ENCODE measurements around the gene HOXA4. TPM values are rescaled to one million over a fixed set of nuclear protein-coding genes. Genes with fewer than 3 reads are reported as not detected.

The HOXA4 gene
- total RNA-seq, 1 experiment from 2014 or later: 4.8 TPM

GRCh38 chr7:27101957-27102580 is 28.5 kb downstream of the HOXA4 start:
- no peak overlapping the region for H3K27ac Mint-ChIP-seq (ENCODE audit: unreplicated experiment)

GRCh38 chr7:27101171-27101956 is 29.2 kb downstream of the HOXA4 start:
- intact Hi-C loops (cut with micrococcal nuclease; ENCODE audit: unreplicated experiment): no loop called here
- no peak overlapping the region for H3K4me3 Mint-ChIP-seq (ENCODE audit: unreplicated experiment)
- no peak for TF ChIP-seq CTCF (IDR thresholded peaks at IDR 0.05; ENCODE audit: insufficient read depth in 1 of 2, low read depth in 1 of 2, low read length in 1 of 2, severe bottlenecking in 1 of 2, unreplicated experiment in 1 of 2)
- no peaks in the 10 kb centered on the region for H3K9me3 ChIP-seq
- no peak overlapping the region for H3K27ac Mint-ChIP-seq (ENCODE audit: unreplicated experiment)
- H3K4me1 Mint-ChIP-seq (ENCODE audit: low read depth, unreplicated experiment): peaks cover 15% of the 10 kb centered on the region
- no peak overlapping the region for H3K4me3 ChIP-seq (ENCODE audit: low read depth, low read length)
- H3K36me3 ChIP-seq (ENCODE audit: control insufficient read depth, insufficient read depth, low read length): no peaks in the 10 kb centered on the region
- H3K27me3 Mint-ChIP-seq (ENCODE audit: insufficient read depth, unreplicated experiment): no peaks in the 10 kb centered on the region
- ChIA-PET POLR2A (no interaction called here), CTCF (no interaction called here)
- peaks cover 10% of the 10 kb centered on the region for H3K4me1 ChIP-seq
- H3K27me3 ChIP-seq (replicated peaks; ENCODE audit: control insufficient read depth, insufficient read depth, low read length): no peaks in the 10 kb centered on the region
- DNase-seq: no peak
- no TSS peak for BruUV-seq (replicated peaks)
- H3K9me3 Mint-ChIP-seq (ENCODE audit: unreplicated experiment): no peaks in the 10 kb centered on the region
- peaks cover 25% of the 10 kb centered on the region for H3K36me3 Mint-ChIP-seq (ENCODE audit: insufficient read depth, unreplicated experiment)

More at GRCh38 chr7:27101957-27102580, 28.5 kb downstream of the HOXA4 start:
- H3K9me3 ChIP-seq: no peaks in the 10 kb centered on the region
- H3K27me3 ChIP-seq (replicated peaks; ENCODE audit: control insufficient read depth, insufficient read depth, low read length): no peaks in the 10 kb centered on the region
- H3K9me3 Mint-ChIP-seq (ENCODE audit: unreplicated experiment): no peaks in the 10 kb centered on the region
- peaks cover 25% of the 10 kb centered on the region for H3K36me3 Mint-ChIP-seq (ENCODE audit: insufficient read depth, unreplicated experiment)
- H3K4me1 ChIP-seq: peaks cover 10% of the 10 kb centered on the region
- no peak overlapping the region for H3K4me3 ChIP-seq (ENCODE audit: low read depth, low read length)
- H3K36me3 ChIP-seq (ENCODE audit: control insufficient read depth, insufficient read depth, low read length): no peaks in the 10 kb centered on the region
- TF ChIP-seq CTCF (IDR thresholded peaks at IDR 0.05; ENCODE audit: insufficient read depth in 1 of 2, low read depth in 1 of 2, low read length in 1 of 2, severe bottlenecking in 1 of 2, unreplicated experiment in 1 of 2): no peak
- H3K27me3 Mint-ChIP-seq (ENCODE audit: insufficient read depth, unreplicated experiment): no peaks in the 10 kb centered on the region
- no TSS peak for BruUV-seq (replicated peaks)
- H3K4me1 Mint-ChIP-seq (ENCODE audit: low read depth, unreplicated experiment): peaks cover 14% of the 10 kb centered on the region
- ChIA-PET POLR2A (no interaction called here), CTCF (no interaction called here)
- no peak overlapping the region for H3K4me3 Mint-ChIP-seq (ENCODE audit: unreplicated experiment)
- no peak for DNase-seq
- intact Hi-C loops (cut with micrococcal nuclease; ENCODE audit: unreplicated experiment): no loop called here

- DNase-seq: no peak
- no peak for TF ChIP-seq CTCF (IDR thresholded peaks at IDR 0.05; ENCODE audit: insufficient read depth in 1 of 2, low read depth in 1 of 2, low read length in 1 of 2, severe bottlenecking in 1 of 2, unreplicated experiment in 1 of 2)
- intact Hi-C loops (cut with micrococcal nuclease; ENCODE audit: unreplicated experiment): no loop called here
- ChIA-PET CTCF (interaction anchor here (0.5 kb wide), 1 partner anchor 706 kb away, joined by 4 read pairs; no protein-coding TSS in a partner anchor), POLR2A (no interaction called here)
- Histone ChIP-seq H3K4me3 (ENCODE audit: low read depth, low read length) (no peak overlapping the region), H3K36me3 (ENCODE audit: control insufficient read depth, insufficient read depth, low read length) (no peaks in the 10 kb centered on the region), H3K9me3 (no peaks in the 10 kb centered on the region), H3K27me3 (replicated peaks; ENCODE audit: control insufficient read depth, insufficient read depth, low read length) (no peaks in the 10 kb centered on the region), H3K4me1 (peaks cover 10% of the 10 kb centered on the region)
- Mint-ChIP-seq H3K27ac (ENCODE audit: unreplicated experiment) (no peak overlapping the region), H3K9me3 (ENCODE audit: unreplicated experiment) (no peaks in the 10 kb centered on the region), H3K27me3 (ENCODE audit: insufficient read depth, unreplicated experiment) (no peaks in the 10 kb centered on the region), H3K4me1 (ENCODE audit: low read depth, unreplicated experiment) (peaks cover 15% of the 10 kb centered on the region), H3K36me3 (ENCODE audit: insufficient read depth, unreplicated experiment) (peaks cover 26% of the 10 kb centered on the region), H3K4me3 (ENCODE audit: unreplicated experiment) (no peak overlapping the region)
- no TSS peak for BruUV-seq (replicated peaks)
Observed at GRCh38 chr7:27100694-27101170, 29.8 kb downstream of the HOXA4 start.

Data from Caco-2 (cell line).